ENCODE data around the gene MED29.

- TF ChIP-seq CTCF (IDR thresholded peaks at IDR 0.05) (no peak), POLR2A (IDR thresholded peaks at IDR 0.05) (no peak)
Observed at GRCh38 chr19:39369200-39369599, 22.0 kb upstream of the MED29 start.
